H1 (cell line): Measurements from ENCODE around the gene NELFB. TPM values are rescaled to one million over a fixed set of nuclear protein-coding genes. Genes with fewer than 3 reads are reported as not detected.

ENCODE experiments used
- CTCF ChIA-PET: fragments of 300-600 bp; sonication (Branson Sonifier 250); formaldehyde crosslinking; loops from one replicate; lab custom pipeline; 2021; ENCODE audit not compliant: partially characterized antibody; lab: Charles Lee
- POLR2A ChIA-PET: fragments of 300-600 bp; sonication (Branson Sonifier 250); formaldehyde crosslinking; loops from one replicate; lab custom pipeline; 2021; ENCODE audit warnings: inconsistent platforms; ENCODE audit not compliant: partially characterized antibody; lab: Charles Lee
- DNase-seq, 2 experiments: peaks; one replicate each; pipeline versions ENCODE4 v3.0.0 to v3.0.0-alpha.2; 2010 to 2022; ENCODE audit warnings: low spot score in 2 of 2, low read depth in 1 of 2, mixed read lengths in 1 of 2
- FAIRE-seq: peaks from 2 replicates; lab custom pipeline; 2011; peaks lifted over from hg19 to GRCh38; lab: Jason Lieb, UNC
- H2AFZ ChIP-seq: 2 replicates; pipeline ENCODE4 v1.8.1; 2012; ENCODE audit warnings: low read length, inconsistent platforms
- H2AK5ac ChIP-seq: 2 replicates; pipeline ENCODE4 v1.6.1; 2013; ENCODE audit warnings: low read depth, low read length
- H2BK120ac ChIP-seq: replicated peaks from 2 replicates; pipeline ENCODE3; 2013; ENCODE audit warnings: low read depth, low read length, inconsistent platforms
- H2BK12ac ChIP-seq: 2 replicates; pipeline ENCODE4 v1.6.1; 2013; ENCODE audit warnings: low read depth, low read length
- H2BK15ac ChIP-seq: 2 replicates; pipeline ENCODE4 v1.6.1; 2013; ENCODE audit warnings: low read length
- H2BK20ac ChIP-seq: 2 replicates; pipeline ENCODE4 v1.6.1; 2013; ENCODE audit warnings: low read length
- H2BK5ac ChIP-seq: 2 replicates; pipeline ENCODE4 v1.6.1; 2013; ENCODE audit warnings: low read depth, low read length
- H3K14ac ChIP-seq: 2 replicates; pipeline ENCODE4 v1.6.1; 2013; ENCODE audit warnings: inconsistent platforms; ENCODE audit not compliant: insufficient read length
- H3K18ac ChIP-seq: 2 replicates; pipeline ENCODE4 v1.6.1; 2013; ENCODE audit warnings: low read length; ENCODE audit errors: extremely low read depth
- H3K23ac ChIP-seq: 2 replicates; pipeline ENCODE4 v1.6.1; 2013; ENCODE audit warnings: inconsistent platforms; ENCODE audit not compliant: insufficient read length
- H3K23me2 ChIP-seq: 2 replicates; pipeline ENCODE4 v1.6.1; 2013; ENCODE audit warnings: low read depth, low read length
- H3K27ac ChIP-seq: 2 replicates; pipeline ENCODE4 v1.6.1; 2011; ENCODE audit warnings: low read depth, low read length, inconsistent platforms
- H3K27me3 ChIP-seq, 4 experiments: replicated peaks in 1 of 4; 1 replicate in 1 of 4; 2 replicates in 3 of 4; pipeline versions ENCODE4 v1.6.1 to v1.8.1; 2011 to 2013; ENCODE audit warnings: low read length in 3 of 4, mild to moderate bottlenecking in 3 of 4, inconsistent platforms in 2 of 4, mixed read lengths in 2 of 4, moderate library complexity in 1 of 4; ENCODE audit not compliant: control insufficient read depth in 3 of 4, insufficient read depth in 3 of 4; ENCODE audit errors: extremely low read depth in 1 of 4
- H3K36me3 ChIP-seq, 4 experiments: 2 replicates each; pipeline versions ENCODE4 v1.6.1 to v1.8.1; 2011 to 2013; ENCODE audit warnings: mild to moderate bottlenecking in 4 of 4, low read length in 3 of 4, moderate library complexity in 2 of 4, control low read depth in 1 of 4, inconsistent platforms in 1 of 4; ENCODE audit not compliant: insufficient read depth in 4 of 4, control insufficient read depth in 2 of 4
- H3K4ac ChIP-seq: replicated peaks from 2 replicates; pipeline ENCODE3; 2013; ENCODE audit warnings: low read length, low read depth, mixed read lengths, inconsistent platforms; ENCODE audit not compliant: insufficient read length
- H3K4me1 ChIP-seq, 4 experiments: replicated peaks in 1 of 4; 1 replicate in 1 of 4; 2 replicates in 3 of 4; pipeline versions ENCODE4 v1.6.1 to v1.8.1; 2011 to 2013; ENCODE audit warnings: low read length in 3 of 4, inconsistent platforms in 2 of 4, mixed read lengths in 1 of 4; ENCODE audit not compliant: insufficient read depth in 4 of 4, control insufficient read depth in 3 of 4
- H3K4me2 ChIP-seq, 2 experiments: 2 replicates each; pipeline versions ENCODE4 v1.6.1 to v1.8.1; 2011 to 2013; ENCODE audit warnings: low read depth in 2 of 2, low read length in 2 of 2, control low read depth in 1 of 2, inconsistent platforms in 1 of 2, mild to moderate bottlenecking in 1 of 2; ENCODE audit not compliant: insufficient read depth in 1 of 2
- H3K4me3 ChIP-seq, 4 experiments: fragments of 200-600, 300-600 bp in 1 of 4; sonication (generic), shearing (Covaris generic), sonication (Bioruptor Twin) in 1 of 4; 2 replicates each; pipeline versions ENCODE4 v1.5.1 to v1.8.1; 2011 to 2016; ENCODE audit warnings: low read length in 4 of 4, low read depth in 3 of 4, control low read depth in 2 of 4, inconsistent platforms in 2 of 4, mild to moderate bottlenecking in 2 of 4, mixed read lengths in 1 of 4, moderate library complexity in 1 of 4; ENCODE audit not compliant: insufficient read depth in 2 of 4; ENCODE audit errors: extremely low read depth in 1 of 4
- H3K56ac ChIP-seq: replicated peaks from 2 replicates; pipeline ENCODE3; 2013; ENCODE audit warnings: low read depth, mild to moderate bottlenecking, mixed read lengths, low read length, inconsistent platforms; ENCODE audit not compliant: insufficient read length
- H3K79me1 ChIP-seq: 2 replicates; pipeline ENCODE4 v1.6.1; 2013; ENCODE audit warnings: low read depth, low read length, control low read depth
- H3K79me2 ChIP-seq, 2 experiments: 2 replicates each; pipeline versions ENCODE4 v1.6.1 to v1.8.1; 2012 to 2013; ENCODE audit warnings: low read length in 2 of 2, mild to moderate bottlenecking in 2 of 2, inconsistent platforms in 1 of 2; ENCODE audit not compliant: insufficient read depth in 2 of 2, control insufficient read depth in 1 of 2
- H3K9ac ChIP-seq, 4 experiments: replicated peaks in 1 of 4; 1 replicate in 1 of 4; 2 replicates in 3 of 4; pipeline versions ENCODE4 v1.6.1 to v1.8.1; 2011 to 2013; ENCODE audit warnings: low read depth in 3 of 4, low read length in 3 of 4, control low read depth in 2 of 4, mild to moderate bottlenecking in 2 of 4, moderate library complexity in 2 of 4, inconsistent platforms in 1 of 4; ENCODE audit errors: extremely low read depth in 1 of 4
- H3K9me3 ChIP-seq, 2 experiments: 2 replicates each; pipeline versions ENCODE4 v1.6.1 to v1.8.1; 2012 to 2013; ENCODE audit warnings: mild to moderate bottlenecking in 2 of 2, moderate library complexity in 2 of 2, control low read depth in 1 of 2, inconsistent platforms in 1 of 2, low read depth in 1 of 2, low read length in 1 of 2, mixed read lengths in 1 of 2; ENCODE audit not compliant: insufficient read depth in 2 of 2
- H4K20me1 ChIP-seq, 2 experiments: replicated peaks in 1 of 2; 2 replicates each; pipeline versions ENCODE3 to v1.8.1; 2011 to 2013; ENCODE audit warnings: inconsistent platforms in 2 of 2, low read length in 2 of 2, mild to moderate bottlenecking in 1 of 2; ENCODE audit not compliant: insufficient read depth in 2 of 2, control insufficient read depth in 1 of 2
- H4K5ac ChIP-seq: 2 replicates; pipeline ENCODE4 v1.6.1; 2013; ENCODE audit warnings: low read length, low read depth, mixed read lengths, inconsistent platforms; ENCODE audit not compliant: insufficient read length
- H4K8ac ChIP-seq: 2 replicates; pipeline ENCODE4 v1.8.0; 2013; ENCODE audit warnings: mild to moderate bottlenecking, moderate library complexity, low read length, inconsistent platforms; ENCODE audit not compliant: insufficient read depth; ENCODE audit errors: extremely low read depth
- H4K91ac ChIP-seq: replicated peaks from 2 replicates; pipeline ENCODE3; 2013; ENCODE audit warnings: low read length, mixed read lengths, inconsistent platforms; ENCODE audit not compliant: insufficient read length
- CREB1 ChIP-seq: IDR thresholded peaks from 2 replicates; pipeline ENCODE4 v1.6.1; 2012; ENCODE audit warnings: inconsistent platforms
- FOSL1 ChIP-seq: IDR thresholded peaks from 2 replicates; pipeline ENCODE4 v1.6.1; 2011; ENCODE audit warnings: mild to moderate bottlenecking, low read depth, low read length, moderate library complexity; ENCODE audit not compliant: insufficient read depth
- GABPA ChIP-seq: IDR thresholded peaks from 2 replicates; pipeline ENCODE4 v1.6.1; 2011; ENCODE audit warnings: mild to moderate bottlenecking, low read length, moderate library complexity, borderline replicate concordance; ENCODE audit not compliant: insufficient read depth
- HDAC2 ChIP-seq, 2 experiments: fragments of 300-600 bp in 1 of 2; sonication (generic) in 1 of 2; IDR thresholded peaks; 2 replicates each; pipeline ENCODE4 v1.6.1; 2011 to 2012; ENCODE audit warnings: low read depth in 2 of 2, low read length in 2 of 2, mild to moderate bottlenecking in 2 of 2, moderate library complexity in 2 of 2, borderline replicate concordance in 1 of 2, inconsistent platforms in 1 of 2
- NANOG ChIP-seq: IDR thresholded peaks from 2 replicates; pipeline ENCODE4 v1.6.1; 2011; ENCODE audit warnings: low read length, low read depth, mild to moderate bottlenecking, inconsistent platforms; ENCODE audit not compliant: insufficient read depth, poor library complexity, severe bottlenecking
- RNF2 ChIP-seq: fragments of 200-900, 300-1000 bp; sonication (generic); IDR thresholded peaks from 2 replicates; pipeline ENCODE4 v1.7.1; 2016; ENCODE audit warnings: borderline replicate concordance, low read depth, mild to moderate bottlenecking, antibody characterized with exemption, low read length; ENCODE audit not compliant: poor library complexity, severe bottlenecking; ENCODE audit errors: missing control alignments
- SIN3A ChIP-seq, 2 experiments: IDR thresholded peaks in 1 of 2; conservative IDR thresholded peaks in 1 of 2; 2 replicates each; pipeline ENCODE4 v1.6.1; 2011 to 2012; ENCODE audit warnings: low read length in 2 of 2, improper control_type of control experiment in 1 of 2, low read depth in 1 of 2, mild to moderate bottlenecking in 1 of 2
- SRF ChIP-seq: IDR thresholded peaks from 2 replicates; pipeline ENCODE4 v1.6.1; 2011; ENCODE audit warnings: mild to moderate bottlenecking, low read depth, low read length, moderate library complexity
- TAF7 ChIP-seq: optimal IDR thresholded peaks from 2 replicates; pipeline ENCODE3; 2011; ENCODE audit warnings: low read depth, mild to moderate bottlenecking, inconsistent platforms, low read length, moderate library complexity, borderline replicate concordance
- ZNF274 ChIP-seq: IDR thresholded peaks from 2 replicates; pipeline ENCODE4 v1.7.0; 2012; ENCODE audit warnings: low read length, borderline replicate concordance; ENCODE audit errors: extremely low read depth
- WGBS, 2 experiments: shearing (Covaris generic) in 1 of 2; methylation state at CpG; one replicate each; pipeline versions ENCODE4 v1.1.6 to v1.1.7; 2013 to 2015; ENCODE audit warnings: low lambda C conversion rate in 2 of 2, mixed read lengths in 2 of 2, inconsistent platforms in 1 of 2, low coverage in 1 of 2, missing lambda C conversion rate in 1 of 2; ENCODE audit not compliant: insufficient replicate concordance in 2 of 2, insufficient coverage in 1 of 2, insufficient read length in 1 of 2; ENCODE audit errors: extremely low coverage in 1 of 2, missing lambda C conversion rate in 1 of 2; 5-methylcytosine and 5-hydroxymethylcytosine counted together
- polyA plus RNA-seq, 7 experiments: library from polyadenylated mRNA; depleted of rRNA in 3 of 7; stranded (reverse) in 5 of 7; unstranded in 2 of 7; fragments of >200 nt in 5 of 7; fragments of 200-250 nt in 2 of 7; gene quantifications; 1 replicate in 5 of 7; 2 replicates in 1 of 7; 4 replicates in 1 of 7; pipeline versions ENCODE4 v1.2.1 to v1.2.3, GENCODE V29; 2011 to 2013; ENCODE audit warnings: missing spikeins in 2 of 7, mixed read lengths in 2 of 7
- total RNA-seq: library from RNA; stranded (reverse); fragmentation: NEBNext Ultra II Directional; extraction: Animal tissue kit (Norgen Biotek cat#: 25700); gene quantifications from 2 replicates; pipeline ENCODE4 v1.2.1, GENCODE V29; 2021

NELFB gene
- total and polyA plus RNA-seq, 2 of the 8 experiments (the other 6 are each of a cell fraction or from before 2014, with no cell fraction given) = 57.6 to 78.0 TPM

DNA sequence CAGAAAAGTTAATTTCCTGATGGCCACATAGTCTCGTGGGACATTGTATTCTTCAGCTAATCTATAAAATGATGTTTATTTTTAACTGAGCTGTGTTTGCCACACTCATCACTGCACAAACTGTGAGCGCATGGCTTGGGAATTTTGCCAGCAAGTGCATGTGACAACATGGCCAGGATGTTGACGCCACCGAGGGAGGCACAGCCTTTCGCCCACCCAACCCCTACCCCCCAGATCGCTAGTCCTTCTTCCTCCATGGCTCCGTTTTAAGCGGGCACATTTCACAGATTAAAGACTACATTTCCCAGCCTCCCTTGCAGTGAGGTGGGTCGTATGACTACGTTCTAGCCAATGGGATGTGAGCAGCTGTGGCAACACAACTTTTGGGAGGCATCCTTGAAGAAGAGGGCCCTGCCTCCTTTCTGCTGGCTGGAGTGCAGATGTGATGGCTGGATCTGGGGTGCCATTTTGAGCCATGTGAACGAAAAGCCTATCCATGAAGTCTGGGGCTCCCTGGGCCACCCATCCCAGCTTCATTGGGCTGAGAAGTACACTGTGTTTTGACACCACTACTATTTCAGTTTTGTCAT lies 39.1 kb downstream of the NELFB start:
- peak overlapping the region; percentile 88 for H2BK12ac ChIP-seq
- peaks cover 4% of the 10 kb centered on the region; the same call in 1 of the 2 replicates for H3K23me2 ChIP-seq
- peaks cover 3 to 5% of the 10 kb centered on the region in 2 experiments for H4K20me1 ChIP-seq
- no peak overlapping the region for H3K4me3 ChIP-seq
- H4K8ac ChIP-seq = no peak overlapping the region
- ChIA-PET POLR2A (interaction anchor here (1.8 kb wide), 1 partner anchor 17 kb away, joined by 5 read pairs; the partner anchor contains the start of gene TOR4A), CTCF (interaction anchor here (0.7 to 2.7 kb wide), 9 partner anchors 9 to 149 kb away, joined by 3 to 7 read pairs (median 3); no protein-coding TSS in a partner anchor)
- no peak overlapping the region for H3K27ac ChIP-seq
- no peak overlapping the region for H3K14ac ChIP-seq
- no peak overlapping the region for H2AFZ ChIP-seq
- H2BK120ac ChIP-seq = no peak overlapping the region
- H3K4me1 ChIP-seq = peaks cover 3 to 24% (median 22%) of the 10 kb centered on the region in 4 experiments
- peak overlapping the region; percentile 41; the same call in 1 of the 2 replicates for H2AK5ac ChIP-seq
- no peaks in the 10 kb centered on the region for H3K79me1 ChIP-seq
- peak in 1 of 2 experiments; percentile 58 for DNase-seq
- H4K91ac ChIP-seq = no peak overlapping the region
- no peak overlapping the region for H3K9ac ChIP-seq
- no peak overlapping the region; a peak in 1 of 4 replicates for H3K4me2 ChIP-seq
- no peaks in the 10 kb centered on the region for H3K36me3 ChIP-seq
- FAIRE-seq = peak; percentile 58
- H2BK15ac ChIP-seq = peak overlapping the region; percentile 73; the same call in 1 of the 2 replicates
- H2BK20ac ChIP-seq = no peak overlapping the region
- H2BK5ac ChIP-seq = 0 out of 2 replicates have a peak overlapping the region, but pooled peaks have one; percentile 16
- peaks cover 0 to 4% of the 10 kb centered on the region in 2 experiments; a peak in 2 of 4 replicates for H3K9me3 ChIP-seq
- H3K23ac ChIP-seq = no peak overlapping the region
- no peak overlapping the region for H3K18ac ChIP-seq
- peaks cover 0 to 24% (median 12%) of the 10 kb centered on the region in 4 experiments; a peak in 5 of 7 replicates for H3K27me3 ChIP-seq
- no peak overlapping the region for H4K5ac ChIP-seq
- 76% methylated on average over 11 of the region's 11 CpGs; no CpG with 5 or more reads in 1 of the 2 experiments for WGBS, 2 experiments
- H3K56ac ChIP-seq = no peak overlapping the region
- H3K79me2 ChIP-seq = no peaks in the 10 kb centered on the region
- no peak overlapping the region for H3K4ac ChIP-seq
- TF ChIP-seq FOSL1 (no peak), GABPA (no peak), TAF7 (no peak), SIN3A (conservative IDR thresholded peaks at IDR 0.05 in 1 of 2, IDR thresholded peaks at IDR 0.05 in 1 of 2; ENCODE audit: low read depth in 1 of 2, low read length in 2 of 2) (no peak), CREB1 (peak; percentile 12; the same call in 1 of the 2 replicates), RNF2 (no peak), NANOG (no peak), HDAC2 (IDR thresholded peaks at IDR 0.05; ENCODE audit: borderline replicate concordance in 1 of 2, low read depth in 2 of 2, low read length in 2 of 2) (peak in 1 of 2 experiments; percentile 92; a peak in 1 of 4 replicates), SRF (no peak), ZNF274 (no peak)
